Lower leg skin (tissue), 3 donors: ENCODE data around the gene GPC5.

Source experiments
- CTCF ChIP-seq, 3 donors: fragments of 450-650 bp; IDR thresholded peaks; one replicate each; pipeline ENCODE4 v1.5.1; 2016; ENCODE audit warnings: antibody characterized with exemption in 3 of 3, mild to moderate bottlenecking in 3 of 3, moderate library complexity in 2 of 3
- POLR2A ChIP-seq, 2 donors: fragments of 450-650 bp; IDR thresholded peaks; one replicate each; pipeline ENCODE4 v1.6.1; 2016 to 2017; ENCODE audit warnings: antibody characterized with exemption in 2 of 2, mild to moderate bottlenecking in 1 of 2, moderate library complexity in 1 of 2

GRCh38 chr13:91868351-91868750 is 469.9 kb downstream of the GPC5 start:
- no peak for TF ChIP-seq CTCF (IDR thresholded peaks at IDR 0.05)
- no peak for TF ChIP-seq POLR2A (IDR thresholded peaks at IDR 0.05)
